Memory B cell (primary cell): ENCODE data around the gene TFCP2.

ENCODE experiments used
- ATAC-seq: fragments of 150-1000 bp; cut with Tn5 transposase; 2 replicates; pipeline ENCODE4 v1.10.0; 2021; ENCODE audit warnings: low read depth, mild to moderate bottlenecking, moderate library complexity
- DNase-seq, 2 donors: peaks; one replicate each; pipeline ENCODE4 v3.0.0; 2022; ENCODE audit warnings: low spot score in 2 of 2
- H3K27ac Mint-ChIP-seq: one replicate; pipeline ENCODE4 v1.8.0; 2022; ENCODE audit warnings: mild to moderate bottlenecking, moderate library complexity, mixed read lengths
- H3K27me3 Mint-ChIP-seq: one replicate; pipeline ENCODE4 v1.8.0; 2022; ENCODE audit warnings: mixed read lengths
- H3K36me3 Mint-ChIP-seq: one replicate; pipeline ENCODE4 v1.8.0; 2022; ENCODE audit warnings: mild to moderate bottlenecking, mixed read lengths
- H3K4me1 Mint-ChIP-seq: one replicate; pipeline ENCODE4 v1.8.0; 2022; ENCODE audit warnings: mixed read lengths
- H3K4me3 Mint-ChIP-seq: one replicate; pipeline ENCODE4 v1.8.0; 2022; ENCODE audit warnings: mild to moderate bottlenecking, moderate library complexity, mixed read lengths
- H3K9me3 Mint-ChIP-seq: one replicate; pipeline ENCODE4 v1.8.0; 2022; ENCODE audit warnings: mixed read lengths

Gene TFCP2

DNA sequence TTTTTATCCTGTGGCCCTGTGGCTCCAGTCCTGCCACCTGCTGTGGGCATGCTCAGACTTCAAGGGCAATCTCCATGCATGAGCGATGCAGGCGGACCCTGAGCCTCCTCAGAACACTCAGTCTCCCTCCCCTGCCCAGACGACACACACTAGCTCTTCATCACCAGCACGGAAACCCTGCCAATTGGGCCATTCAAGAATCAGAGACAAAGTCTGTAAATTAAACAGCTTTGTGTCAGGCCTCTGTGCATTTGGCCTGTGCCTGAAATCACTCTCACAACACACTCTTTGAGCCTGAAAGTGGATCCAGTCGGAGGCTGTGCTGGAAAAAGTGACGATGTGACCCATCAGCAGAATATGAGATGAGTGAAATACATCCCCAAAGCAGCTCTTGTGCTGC lies 32.4 kb upstream of the TFCP2 start:
- peaks cover 3% of the 10 kb centered on the region for H3K4me1 Mint-ChIP-seq
- H3K27me3 Mint-ChIP-seq = no peaks in the 10 kb centered on the region
- DNase-seq = no peak
- no peaks in the 10 kb centered on the region for H3K9me3 Mint-ChIP-seq
- ATAC-seq = no peak
- peaks cover 6% of the 10 kb centered on the region for H3K36me3 Mint-ChIP-seq
- H3K27ac Mint-ChIP-seq = no peak overlapping the region
- no peak overlapping the region for H3K4me3 Mint-ChIP-seq

DNA sequence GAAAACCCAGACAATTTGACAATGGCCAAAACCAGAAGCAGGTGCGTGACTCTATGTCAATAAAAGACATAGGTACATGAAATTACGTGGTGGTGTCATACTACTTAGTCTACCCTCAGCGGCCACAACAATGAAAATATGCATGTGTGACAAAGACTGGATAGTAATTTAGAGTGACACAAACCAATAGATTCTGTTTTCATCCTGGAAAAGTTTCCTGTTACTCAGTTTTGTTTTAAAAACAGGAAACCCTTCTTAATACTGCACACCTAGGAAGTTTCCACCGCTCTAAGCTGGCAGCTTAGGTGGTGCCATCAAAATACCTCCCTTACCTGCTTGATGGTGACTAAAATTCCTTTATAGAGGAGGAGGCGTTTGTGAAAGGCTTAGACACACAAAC lies 29.8 kb upstream of the TFCP2 start:
- no peaks in the 10 kb centered on the region for H3K9me3 Mint-ChIP-seq
- no peak overlapping the region for H3K4me3 Mint-ChIP-seq
- H3K27me3 Mint-ChIP-seq = no peaks in the 10 kb centered on the region
- DNase-seq (no peak), ATAC-seq (no peak)
- H3K36me3 Mint-ChIP-seq = peaks cover 9% of the 10 kb centered on the region
- H3K27ac Mint-ChIP-seq = no peak overlapping the region
- no peaks in the 10 kb centered on the region for H3K4me1 Mint-ChIP-seq

DNA sequence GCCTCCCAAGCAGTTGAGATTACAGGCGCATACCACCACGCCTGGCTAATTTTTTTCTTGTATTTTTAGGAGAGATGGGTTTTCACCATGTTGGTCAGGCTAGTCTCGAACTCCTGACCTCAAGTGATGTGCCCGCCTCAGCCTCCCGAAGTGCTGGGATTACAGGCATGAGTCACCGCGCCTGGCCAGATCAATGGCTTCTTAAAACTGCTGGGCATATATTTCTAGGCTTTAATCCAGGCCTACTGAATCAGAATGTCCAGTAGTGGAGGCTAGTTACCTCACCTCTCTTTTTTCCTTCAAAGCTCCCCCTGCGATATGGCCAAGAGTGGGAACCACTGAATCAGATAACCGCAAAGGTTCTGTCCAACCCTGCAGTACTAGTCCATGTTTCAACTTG lies 27.9 kb upstream of the TFCP2 start:
- Mint-ChIP-seq H3K36me3 (peaks cover 9% of the 10 kb centered on the region), H3K27me3 (no peaks in the 10 kb centered on the region), H3K4me1 (no peaks in the 10 kb centered on the region), H3K9me3 (no peaks in the 10 kb centered on the region), H3K27ac (no peak overlapping the region), H3K4me3 (no peak overlapping the region)
- ATAC-seq (no peak), DNase-seq (no peak)

DNA sequence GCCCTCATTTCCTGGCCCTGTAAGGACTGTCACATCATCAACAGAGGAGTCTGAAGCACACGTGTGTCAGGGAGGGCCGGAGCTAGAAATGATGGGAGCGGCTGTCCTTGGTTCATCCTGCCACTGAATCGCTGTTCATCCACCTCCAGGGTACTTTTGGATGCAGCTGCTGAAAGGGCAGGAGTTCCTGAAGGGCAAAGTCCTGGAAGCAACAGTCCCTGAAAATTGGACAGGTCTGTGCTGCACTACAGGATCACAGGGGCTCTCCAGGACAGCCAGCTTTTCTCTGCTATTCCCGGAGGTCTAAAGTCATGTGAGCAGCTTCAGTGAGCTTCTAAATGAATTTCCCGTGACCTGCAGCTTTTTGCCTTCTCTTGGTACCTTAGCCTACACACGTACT lies 27.2 kb upstream of the TFCP2 start:
- Mint-ChIP-seq H3K27ac (no peak overlapping the region), H3K4me1 (no peaks in the 10 kb centered on the region), H3K27me3 (no peaks in the 10 kb centered on the region), H3K4me3 (no peak overlapping the region), H3K9me3 (no peaks in the 10 kb centered on the region), H3K36me3 (peaks cover 9% of the 10 kb centered on the region)
- DNase-seq (no peak), ATAC-seq (no peak)

DNA sequence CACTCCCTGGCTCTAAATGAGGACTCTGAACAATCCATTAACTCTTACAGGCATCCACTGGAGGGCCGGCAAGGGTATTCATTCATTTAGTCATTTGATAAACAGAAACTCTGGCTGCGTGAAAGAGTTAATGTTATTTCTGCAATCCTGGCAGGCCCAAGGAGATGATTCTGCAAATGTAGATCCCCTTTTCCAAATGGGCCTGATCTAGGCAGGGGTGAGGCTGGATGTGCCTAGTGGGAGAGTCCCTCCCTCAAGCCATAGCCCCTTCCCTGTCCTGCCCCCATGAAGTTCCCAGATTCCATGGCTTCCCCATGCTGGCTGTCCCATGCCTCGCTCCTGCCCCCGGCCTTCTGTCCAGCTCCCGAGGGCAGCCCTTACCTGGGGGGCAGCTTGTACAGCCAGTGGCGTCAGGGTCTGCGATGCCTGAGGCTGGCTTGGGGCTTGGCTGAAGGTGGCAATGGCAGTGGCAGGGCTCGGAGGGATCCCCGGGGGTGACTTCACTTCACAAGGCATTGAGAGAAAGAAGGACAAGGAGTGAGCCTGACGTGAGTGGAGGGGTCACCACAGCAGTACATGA lies 26.5 kb upstream of the TFCP2 start:
- DNase-seq = no peak
- Mint-ChIP-seq H3K4me1 (no peaks in the 10 kb centered on the region), H3K9me3 (no peaks in the 10 kb centered on the region), H3K27me3 (no peaks in the 10 kb centered on the region), H3K27ac (no peak overlapping the region), H3K36me3 (peaks cover 9% of the 10 kb centered on the region), H3K4me3 (no peak overlapping the region)
- no peak for ATAC-seq

DNA sequence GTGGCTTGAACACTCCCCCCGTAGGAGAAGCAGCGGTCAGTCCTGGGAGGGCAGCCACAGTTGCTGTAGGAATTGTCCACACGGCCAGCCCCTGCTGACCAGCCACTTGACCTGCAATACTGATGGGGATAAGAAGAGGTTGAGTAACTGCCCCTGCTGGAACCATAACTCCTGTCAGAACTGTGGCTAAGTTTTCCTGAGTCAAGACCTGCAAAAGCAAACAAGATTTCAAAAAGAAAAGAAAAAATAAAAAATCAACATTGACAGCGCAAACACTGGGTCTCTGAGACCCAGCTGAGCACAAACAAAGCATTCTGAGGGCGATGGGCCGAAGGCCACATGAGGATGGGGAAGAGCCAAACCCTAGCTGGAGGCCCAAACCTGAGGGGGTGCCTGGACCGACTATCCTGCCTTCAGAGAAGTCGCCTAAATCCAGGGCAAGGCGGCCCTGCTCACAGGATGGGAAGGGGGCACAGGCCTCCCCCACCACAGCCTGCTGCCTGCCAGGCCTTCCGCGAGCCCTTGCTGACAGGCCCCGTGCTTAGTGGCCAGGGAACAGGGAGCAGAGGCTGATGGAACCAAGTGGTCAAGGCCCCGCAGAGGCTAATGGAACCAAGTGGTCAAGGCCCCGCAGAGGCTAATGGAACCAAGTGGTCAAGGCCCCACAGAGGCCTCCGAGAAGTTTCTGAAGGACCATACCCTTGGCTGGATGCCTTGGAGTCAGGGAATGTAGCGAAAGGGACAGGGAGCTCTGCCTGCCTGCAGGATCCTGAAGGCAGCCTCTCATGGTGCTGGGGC lies 25.8 kb upstream of the TFCP2 start:
- Mint-ChIP-seq H3K27ac (no peak overlapping the region), H3K4me1 (no peaks in the 10 kb centered on the region), H3K4me3 (no peak overlapping the region), H3K27me3 (no peaks in the 10 kb centered on the region), H3K36me3 (peaks cover 9% of the 10 kb centered on the region), H3K9me3 (no peaks in the 10 kb centered on the region)
- no peak for ATAC-seq
- no peak for DNase-seq

DNA sequence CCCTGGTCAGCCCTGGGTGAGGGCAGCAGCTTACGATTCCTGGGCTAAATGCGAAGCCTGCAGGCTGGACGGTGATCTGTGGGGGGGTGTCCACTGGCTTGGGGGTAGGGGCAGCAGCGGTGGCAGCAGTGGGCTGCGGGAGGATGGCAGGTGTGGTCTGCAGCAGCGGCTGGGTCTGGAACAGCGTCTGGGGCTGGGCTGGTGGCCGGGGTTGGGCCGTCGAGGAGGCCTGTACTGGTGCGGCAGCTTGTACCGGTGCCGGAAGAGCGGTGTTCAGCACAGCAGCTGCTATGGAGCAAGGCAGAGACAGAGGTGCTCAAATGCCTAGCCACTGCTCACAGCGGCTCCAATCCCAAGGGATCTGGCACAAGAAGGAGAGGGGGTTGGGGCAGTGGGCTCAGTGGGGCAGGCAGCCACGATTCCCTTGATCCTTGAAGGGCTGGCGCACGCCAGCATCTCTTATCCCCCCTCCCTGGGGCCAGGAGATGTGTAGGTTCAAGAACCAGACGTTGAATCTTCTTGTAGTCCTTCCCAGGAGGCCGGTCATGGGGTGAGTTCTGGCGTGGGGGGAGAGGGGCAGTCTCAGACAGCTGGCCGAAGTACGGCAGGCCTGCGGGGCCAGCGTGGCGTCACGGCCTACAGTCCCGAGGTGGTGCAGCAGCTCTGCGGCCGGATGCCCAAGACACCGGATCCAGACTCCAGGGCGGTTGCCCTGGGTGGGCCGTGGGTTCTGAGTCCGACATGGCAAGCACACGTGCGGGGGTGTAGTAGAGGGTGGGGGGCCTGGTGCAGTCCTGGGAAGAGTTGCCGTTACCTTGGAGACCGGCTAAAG lies 25.0 kb upstream of the TFCP2 start:
- no peak overlapping the region for H3K27ac Mint-ChIP-seq
- DNase-seq = no peak

DNA sequence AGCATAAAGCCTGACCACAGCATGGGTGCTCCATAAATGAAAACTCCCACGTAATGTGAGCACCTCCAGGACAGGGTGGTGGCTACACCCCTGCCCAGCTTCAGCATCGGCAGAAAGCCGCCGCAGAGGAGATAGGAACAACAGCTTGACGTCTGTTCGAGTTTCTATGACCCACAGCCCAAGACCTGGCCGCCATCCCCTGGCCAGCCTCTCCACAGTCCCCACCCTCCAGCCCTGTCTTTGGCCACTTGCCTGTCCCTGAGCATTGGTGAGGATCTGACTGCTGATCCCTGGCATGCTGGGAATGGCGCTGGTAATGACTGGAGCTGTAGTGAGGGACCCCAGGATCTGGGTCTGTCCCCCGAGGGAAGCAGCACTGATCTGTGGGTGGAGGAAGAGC lies 23.6 kb upstream of the TFCP2 start:
- no peak for ATAC-seq
- no peaks in the 10 kb centered on the region for H3K27me3 Mint-ChIP-seq
- no peak for DNase-seq
- H3K27ac Mint-ChIP-seq = no peak overlapping the region
- no peaks in the 10 kb centered on the region for H3K9me3 Mint-ChIP-seq
- no peak overlapping the region for H3K4me3 Mint-ChIP-seq
- peaks cover 14% of the 10 kb centered on the region for H3K36me3 Mint-ChIP-seq
- no peaks in the 10 kb centered on the region for H3K4me1 Mint-ChIP-seq

More for the DNA sequence above, 25.0 kb upstream of the TFCP2 start:
- Mint-ChIP-seq H3K4me3 (no peak overlapping the region), H3K4me1 (no peaks in the 10 kb centered on the region), H3K36me3 (peaks cover 7% of the 10 kb centered on the region), H3K27me3 (no peaks in the 10 kb centered on the region), H3K9me3 (no peaks in the 10 kb centered on the region)
- no peak for ATAC-seq

DNA sequence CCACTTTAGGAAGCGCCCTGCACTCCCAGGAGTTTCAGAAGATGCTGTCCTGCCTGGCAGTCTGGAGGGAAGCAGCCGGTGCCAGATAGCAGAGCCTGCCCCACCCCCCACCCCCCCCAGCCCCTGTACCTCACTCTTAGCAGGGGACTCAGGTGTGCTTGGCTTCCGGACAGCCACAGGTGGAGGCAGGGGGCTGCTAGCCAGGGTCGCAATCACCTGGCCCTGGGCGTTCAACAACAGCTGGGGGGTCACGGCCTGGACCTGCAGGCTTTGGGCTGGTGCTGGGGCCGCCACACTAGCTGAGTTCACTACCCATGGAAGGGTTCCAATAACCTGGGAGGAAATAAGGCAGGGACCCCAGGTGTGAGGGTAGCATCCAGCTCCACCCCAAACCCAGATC lies 22.9 kb upstream of the TFCP2 start:
- peaks cover 16% of the 10 kb centered on the region for H3K36me3 Mint-ChIP-seq
- DNase-seq (no peak), ATAC-seq (no peak)
- H3K9me3 Mint-ChIP-seq = no peaks in the 10 kb centered on the region
- no peaks in the 10 kb centered on the region for H3K4me1 Mint-ChIP-seq
- no peak overlapping the region for H3K4me3 Mint-ChIP-seq
- no peaks in the 10 kb centered on the region for H3K27me3 Mint-ChIP-seq
- H3K27ac Mint-ChIP-seq = no peak overlapping the region

DNA sequence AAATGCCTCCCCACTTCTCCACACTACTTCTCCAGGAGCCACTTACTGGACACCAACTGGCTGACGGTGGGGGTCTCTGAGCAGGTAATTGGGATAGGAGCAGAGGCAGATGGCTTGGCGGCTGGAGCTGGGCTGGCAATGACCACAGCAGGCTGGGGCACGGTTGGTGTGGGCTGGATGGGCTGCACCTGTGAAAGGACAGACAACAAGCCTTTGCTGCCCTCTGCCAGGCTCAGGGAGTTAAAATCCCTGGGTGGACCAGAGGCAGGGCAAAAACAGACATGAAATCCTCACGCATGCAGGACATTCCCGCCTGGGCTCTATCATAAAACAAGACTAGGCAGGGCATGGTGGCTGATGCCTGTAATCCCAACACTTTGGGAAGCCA lies 19.3 kb upstream of the TFCP2 start:
- no peak overlapping the region for H3K27ac Mint-ChIP-seq

DNA sequence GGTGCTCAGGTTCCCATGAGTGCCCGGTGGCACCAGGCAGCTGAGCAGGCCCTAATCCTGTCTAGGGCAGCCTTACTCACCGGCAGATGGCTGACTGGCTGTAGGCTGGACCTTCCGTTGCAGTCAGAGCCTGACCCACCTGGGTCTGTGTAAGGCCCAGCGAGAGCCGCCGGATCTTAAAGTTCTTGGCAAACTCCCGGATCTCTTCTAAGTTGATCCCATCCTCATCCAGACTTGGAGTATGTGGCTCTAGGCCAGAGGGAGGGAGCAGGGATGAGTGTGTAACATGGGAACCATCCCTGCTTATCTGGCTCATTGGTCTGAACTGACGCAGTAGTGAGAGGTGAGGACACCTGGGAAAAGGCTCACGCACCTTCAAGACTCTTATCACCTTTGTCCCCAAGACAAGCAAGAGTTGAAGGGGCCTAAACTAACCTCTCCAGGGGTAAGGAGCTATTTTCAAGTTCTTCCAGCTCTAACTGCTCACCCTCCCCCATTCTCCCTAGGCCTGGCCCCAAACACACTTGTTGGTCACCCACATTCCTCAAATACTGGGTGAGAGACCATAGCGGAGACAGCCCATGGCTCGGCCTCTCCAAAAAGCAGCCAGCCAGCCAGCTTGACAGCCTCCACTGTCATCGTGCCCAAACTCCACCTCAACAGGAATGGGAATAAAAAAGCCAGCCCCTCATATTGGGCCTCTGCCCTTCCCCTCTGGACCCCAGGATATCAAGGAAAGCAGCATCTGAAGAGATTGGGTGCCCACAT lies 18.8 kb upstream of the TFCP2 start:
- Mint-ChIP-seq H3K36me3 (peaks cover 9% of the 10 kb centered on the region), H3K27me3 (no peaks in the 10 kb centered on the region), H3K9me3 (no peaks in the 10 kb centered on the region), H3K4me3 (no peak overlapping the region), H3K4me1 (peaks cover 19% of the 10 kb centered on the region), H3K27ac (no peak overlapping the region)
- no peak for DNase-seq
- ATAC-seq = no peak

More for the DNA sequence above, 19.3 kb upstream of the TFCP2 start:
- no peak for ATAC-seq
- Mint-ChIP-seq H3K9me3 (no peaks in the 10 kb centered on the region), H3K27me3 (no peaks in the 10 kb centered on the region), H3K4me3 (no peak overlapping the region), H3K4me1 (peaks cover 17% of the 10 kb centered on the region), H3K36me3 (peaks cover 9% of the 10 kb centered on the region)
- no peak for DNase-seq

DNA sequence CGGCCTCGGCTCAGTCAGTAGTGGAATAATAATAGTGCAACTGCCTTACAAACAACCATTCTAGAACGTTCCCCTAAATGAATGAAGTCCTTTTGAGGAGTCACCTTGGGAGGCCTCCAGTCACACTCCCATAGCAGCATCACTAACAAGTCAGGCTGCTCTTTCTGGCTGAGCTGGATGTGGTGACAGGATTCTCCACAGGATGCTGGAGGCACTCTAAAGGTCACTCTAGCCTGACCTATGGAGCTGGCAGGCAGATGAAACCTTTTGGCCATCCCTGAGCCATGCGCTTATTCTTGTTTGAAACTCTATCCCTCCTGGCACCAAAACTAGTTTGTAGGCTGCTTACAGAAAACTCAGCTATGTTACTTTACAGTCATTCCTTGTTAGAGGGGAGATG lies 17.9 kb upstream of the TFCP2 start:
- Mint-ChIP-seq H3K9me3 (no peaks in the 10 kb centered on the region), H3K27me3 (no peaks in the 10 kb centered on the region), H3K4me3 (no peak overlapping the region), H3K27ac (no peak overlapping the region), H3K36me3 (peaks cover 9% of the 10 kb centered on the region), H3K4me1 (peaks cover 19% of the 10 kb centered on the region)
- ATAC-seq (no peak), DNase-seq (no peak)

DNA sequence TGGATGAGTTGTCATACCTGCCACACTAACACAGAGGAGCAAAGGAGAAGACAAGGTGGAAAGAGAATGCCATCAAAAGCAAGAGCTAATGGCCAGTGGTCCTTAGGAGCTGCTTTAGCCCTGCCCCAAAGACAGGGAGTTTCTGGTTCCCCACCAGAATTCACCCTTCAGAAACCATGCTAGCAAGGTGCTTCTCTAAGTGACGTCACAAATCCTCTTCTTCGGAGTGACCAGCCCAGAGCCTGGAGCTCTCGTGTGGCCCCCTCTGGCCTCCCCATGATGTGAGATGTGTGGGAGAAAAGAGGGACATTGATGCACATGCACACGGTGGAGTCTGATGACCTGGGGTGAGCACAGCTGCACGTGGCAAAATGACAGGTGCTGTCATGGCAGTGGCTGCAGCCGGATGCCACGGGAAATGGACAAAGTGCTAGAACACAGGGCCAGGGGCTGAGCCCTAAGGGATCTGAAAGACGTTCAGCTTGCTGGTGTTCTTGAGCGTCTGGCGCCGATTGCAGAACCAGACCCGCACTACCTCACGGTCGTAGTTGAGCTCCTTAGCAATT lies 16.9 kb upstream of the TFCP2 start:
- Mint-ChIP-seq H3K9me3 (no peaks in the 10 kb centered on the region), H3K27me3 (no peaks in the 10 kb centered on the region), H3K27ac (peak overlapping the region; percentile 78), H3K36me3 (peaks cover 9% of the 10 kb centered on the region), H3K4me3 (no peak overlapping the region), H3K4me1 (peaks cover 19% of the 10 kb centered on the region)
- ATAC-seq (no peak), DNase-seq (no peak)
